HCT116 (cell line): ENCODE data around the gene ZNF784. TPM values are rescaled to one million over a fixed set of nuclear protein-coding genes. Genes with fewer than 3 reads are reported as not detected.

Experiments used
- ATAC-seq: fragments of 200-7000 bp; cut with Tn5 transposase; 2 replicates; pipeline ENCODE4 v1.9.1; 2020; ENCODE audit warnings: mild to moderate bottlenecking, moderate library complexity
- BruUV-seq: library from RNA; stranded (reverse); fragments of 400-500 nt; replicated peaks from 2 replicates; lab custom pipeline; 2021; lab: Mats Ljungman, UMichigan
- CTCF ChIA-PET: fragments of 300-600 bp; sonication (Branson Sonifier 250); formaldehyde crosslinking; loops from one replicate; lab custom pipeline; 2021; ENCODE audit warnings: antibody characterized with exemption; lab: Charles Lee
- POLR2A ChIA-PET: fragments of 300-600, 350-600 bp; sonication (Branson Sonifier 250); formaldehyde crosslinking; loops from one replicate; lab custom pipeline; 2021; ENCODE audit warnings: antibody characterized with exemption; lab: Charles Lee
- RAD21 ChIA-PET, 2 experiments: fragments of 300-600 bp; sonication (Branson Sonifier 250); formaldehyde crosslinking; loops; one replicate each; lab custom pipeline; 2023; ENCODE audit warnings: low total read pairs in 2 of 2; ENCODE audit not compliant: uncharacterized antibody in 2 of 2, unreplicated experiment in 2 of 2, low non-redundant PET in 1 of 2; lab: Charles Lee
- DNase-seq: peaks from one replicate; pipeline ENCODE4 v3.0.0-alpha.2; 2010; ENCODE audit warnings: low read depth, low spot score
- H2AFZ ChIP-seq: fragments of 200-600 bp; shearing (Covaris generic), sonication (generic); 2 replicates; pipeline ENCODE4 v1.6.1; 2017; ENCODE audit warnings: low read depth, mixed run types, mixed read lengths, antibody characterized with exemption, low read length; ENCODE audit not compliant: poor library complexity, severe bottlenecking
- H3K27ac ChIP-seq: 2 replicates; pipeline ENCODE4 v1.5.1; 2012; ENCODE audit warnings: low read depth, low read length
- H3K27me3 ChIP-seq: fragments of 200-600 bp; sonication (generic); 2 replicates; pipeline ENCODE4 v1.6.1; 2016; ENCODE audit warnings: mixed run types, low read length, mixed read lengths; ENCODE audit not compliant: insufficient read depth
- H3K36me3 ChIP-seq, 2 experiments: fragments of 200-500 bp in 1 of 2; fragments of 200-600 bp in 1 of 2; sonication (Bioruptor generic) in 1 of 2; sonication (generic) in 1 of 2; 2 replicates each; pipeline versions ENCODE4 v1.5.1 to v1.6.1; 2014 to 2016; ENCODE audit warnings: low read length in 2 of 2, inconsistent platforms in 1 of 2, mixed read lengths in 1 of 2, mixed run types in 1 of 2; ENCODE audit not compliant: insufficient read depth in 2 of 2, control insufficient read depth in 1 of 2
- H3K4me1 ChIP-seq, 2 experiments: fragments of 200-600 bp in 1 of 2; sonication (generic) in 1 of 2; 2 replicates each; pipeline versions ENCODE4 v1.5.1 to v1.6.1; 2012 to 2017; ENCODE audit warnings: low read length in 2 of 2, inconsistent platforms in 1 of 2, mild to moderate bottlenecking in 1 of 2, mixed read lengths in 1 of 2, mixed run types in 1 of 2, moderate library complexity in 1 of 2; ENCODE audit not compliant: insufficient read depth in 2 of 2, control insufficient read depth in 1 of 2
- H3K4me2 ChIP-seq: fragments of 200-600 bp; sonication (generic); 2 replicates; pipeline ENCODE4 v1.6.1; 2017; ENCODE audit warnings: mixed run types, low read length, mixed read lengths
- H3K4me3 ChIP-seq, 2 experiments: fragments of 200-600 bp in 1 of 2; sonication (generic) in 1 of 2; replicated peaks in 1 of 2; 2 replicates each; pipeline ENCODE4 v1.5.1; 2011 to 2016; ENCODE audit warnings: low read length in 2 of 2, control low read depth in 1 of 2, low read depth in 1 of 2, mild to moderate bottlenecking in 1 of 2, mixed read lengths in 1 of 2, mixed run types in 1 of 2
- H3K79me2 ChIP-seq: fragments of 200-600 bp; sonication (generic); 2 replicates; pipeline ENCODE4 v1.6.1; 2017; ENCODE audit warnings: mild to moderate bottlenecking, mixed run types, low read length, moderate library complexity, mixed read lengths; ENCODE audit not compliant: insufficient read depth
- H3K9ac ChIP-seq: fragments of 200-600 bp; sonication (generic); 2 replicates; pipeline ENCODE4 v1.6.1; 2016; ENCODE audit warnings: low read length, mixed read lengths
- H3K9me2 ChIP-seq: fragments of 200-600 bp; sonication (generic), shearing (Covaris generic); 2 replicates; pipeline ENCODE4 v1.6.1; 2017; ENCODE audit warnings: mixed run types, mild to moderate bottlenecking, moderate library complexity; ENCODE audit not compliant: insufficient read depth
- H3K9me3 ChIP-seq, 2 experiments: fragments of 200-500 bp in 1 of 2; fragments of 200-600 bp in 1 of 2; sonication (Bioruptor generic) in 1 of 2; sonication (generic) in 1 of 2; 2 replicates each; pipeline ENCODE4 v1.6.1; 2014 to 2017; ENCODE audit warnings: low read length in 2 of 2, mixed read lengths in 2 of 2, inconsistent platforms in 1 of 2, low read depth in 1 of 2, mild to moderate bottlenecking in 1 of 2, mixed run types in 1 of 2, moderate library complexity in 1 of 2; ENCODE audit not compliant: control insufficient read depth in 1 of 2, insufficient read depth in 1 of 2
- H4K20me1 ChIP-seq: fragments of 200-600 bp; sonication (generic), shearing (Covaris generic); 2 replicates; pipeline ENCODE4 v1.6.1; 2017; ENCODE audit warnings: mixed run types, mild to moderate bottlenecking, moderate library complexity; ENCODE audit not compliant: insufficient read depth
- CBX3 ChIP-seq: IDR thresholded peaks from 2 replicates; pipeline ENCODE4 v1.6.1; 2012; ENCODE audit warnings: low read depth
- CEBPB ChIP-seq: IDR thresholded peaks from 2 replicates; pipeline ENCODE4 v1.6.1; 2012; ENCODE audit warnings: low read depth
- EGR1 ChIP-seq: IDR thresholded peaks from 2 replicates; pipeline ENCODE4 v1.6.1; 2012; ENCODE audit warnings: low read depth
- ELF1 ChIP-seq: IDR thresholded peaks from 2 replicates; pipeline ENCODE4 v1.6.1; 2012; ENCODE audit warnings: low read depth, borderline replicate concordance
- EZH2 ChIP-seq: fragments of 200-600 bp; sonication (generic); IDR thresholded peaks from 2 replicates; pipeline ENCODE4 v1.6.1; 2017; ENCODE audit warnings: antibody characterized with exemption, mixed run types
- EZH2phosphoT487 ChIP-seq: fragments of 200-600 bp; IDR thresholded peaks from 2 replicates; pipeline ENCODE4 v1.6.1; 2018; ENCODE audit warnings: antibody characterized with exemption, borderline replicate concordance
- FOSL1 ChIP-seq: IDR thresholded peaks from 2 replicates; pipeline ENCODE4 v1.6.1; 2012; ENCODE audit warnings: low read depth
- JUND ChIP-seq: IDR thresholded peaks from 2 replicates; pipeline ENCODE4 v1.6.1; 2012
- POLR2A ChIP-seq: IDR thresholded peaks from 2 replicates; pipeline ENCODE4 v1.7.0; 2011; ENCODE audit warnings: borderline replicate concordance; ENCODE audit not compliant: insufficient read depth, insufficient read length; ENCODE audit errors: extremely low read depth
- RAD21 ChIP-seq: IDR thresholded peaks from 2 replicates; pipeline ENCODE4 v1.6.1; 2012; ENCODE audit warnings: low read depth, mild to moderate bottlenecking
- SIN3A ChIP-seq: IDR thresholded peaks from 2 replicates; pipeline ENCODE4 v1.6.1; 2012; ENCODE audit warnings: low read depth
- SP1 ChIP-seq: IDR thresholded peaks from 2 replicates; pipeline ENCODE4 v1.6.1; 2012; ENCODE audit warnings: low read depth
- TCF7L2 ChIP-seq: IDR thresholded peaks from 2 replicates; pipeline ENCODE4 v1.7.0; 2011; ENCODE audit warnings: borderline replicate concordance, inconsistent platforms; ENCODE audit not compliant: insufficient read depth, insufficient read length; ENCODE audit errors: extremely low read depth
- ZFX ChIP-seq: fragments of 450-650 bp; IDR thresholded peaks from 2 replicates; pipeline ENCODE4 v1.6.1; 2017
- ZNF274 ChIP-seq: fragments of 200-500 bp; sonication (Bioruptor generic); IDR thresholded peaks from 2 replicates; pipeline ENCODE4 v1.6.1; 2014; ENCODE audit warnings: mild to moderate bottlenecking, low read depth, low read length, inconsistent platforms
- intact Hi-C: fragments of 100-400 bp; cut with micrococcal nuclease; formaldehyde crosslinking; loops from 2 replicates; pipeline ENCODE4 v1.10.0; 2022
- total RNA-seq: library from RNA; stranded (reverse); gene quantifications from one replicate; pipeline ENCODE4 v1.2.1, GENCODE V29; 2021; ENCODE audit not compliant: unreplicated experiment
- TF ChIP-seq, protein P1 (sequence below): IDR thresholded peaks from 2 replicates; pipeline ENCODE4 v1.6.1; 2011; ENCODE audit warnings: mild to moderate bottlenecking, low read length, moderate library complexity; ENCODE audit not compliant: insufficient replicate concordance; ENCODE audit errors: extremely low read depth
- TF ChIP-seq, protein P2 (sequence below): IDR thresholded peaks from 2 replicates; pipeline ENCODE4 v1.6.1; 2012

ZNF784 gene
- total RNA-seq, 1 experiment from 2014 or later: 5.3 TPM

GRCh38 chr19:55578031-55578760 lies 46.2 kb downstream of the ZNF784 start:
- H3K4me2 ChIP-seq: no peak overlapping the region
- H3K36me3 ChIP-seq: no peaks in the 10 kb centered on the region; a peak in 2 of 4 replicates
- ATAC-seq: no peak
- H3K4me1 ChIP-seq: peaks cover 7 to 14% of the 10 kb centered on the region in 2 experiments; a peak in 3 of 4 replicates
- TF ChIP-seq POLR2A (no peak), ZNF274 (no peak), ZFX (no peak), TCF7L2 (no peak), ELF1 (no peak), EZH2phosphoT487 (no peak), FOSL1 (no peak), RAD21 (no peak), EZH2 (no peak), JUND (no peak), EGR1 (no peak), SP1 (no peak), CBX3 (no peak), SIN3A (no peak), CEBPB (no peak)
- TF ChIP-seq, protein P1, sequence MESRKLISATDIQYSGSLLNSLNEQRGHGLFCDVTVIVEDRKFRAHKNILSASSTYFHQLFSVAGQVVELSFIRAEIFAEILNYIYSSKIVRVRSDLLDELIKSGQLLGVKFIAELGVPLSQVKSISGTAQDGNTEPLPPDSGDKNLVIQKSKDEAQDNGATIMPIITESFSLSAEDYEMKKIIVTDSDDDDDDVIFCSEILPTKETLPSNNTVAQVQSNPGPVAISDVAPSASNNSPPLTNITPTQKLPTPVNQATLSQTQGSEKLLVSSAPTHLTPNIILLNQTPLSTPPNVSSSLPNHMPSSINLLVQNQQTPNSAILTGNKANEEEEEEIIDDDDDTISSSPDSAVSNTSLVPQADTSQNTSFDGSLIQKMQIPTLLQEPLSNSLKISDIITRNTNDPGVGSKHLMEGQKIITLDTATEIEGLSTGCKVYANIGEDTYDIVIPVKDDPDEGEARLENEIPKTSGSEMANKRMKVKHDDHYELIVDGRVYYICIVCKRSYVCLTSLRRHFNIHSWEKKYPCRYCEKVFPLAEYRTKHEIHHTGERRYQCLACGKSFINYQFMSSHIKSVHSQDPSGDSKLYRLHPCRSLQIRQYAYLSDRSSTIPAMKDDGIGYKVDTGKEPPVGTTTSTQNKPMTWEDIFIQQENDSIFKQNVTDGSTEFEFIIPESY: no peak
- TF ChIP-seq, protein P2, sequence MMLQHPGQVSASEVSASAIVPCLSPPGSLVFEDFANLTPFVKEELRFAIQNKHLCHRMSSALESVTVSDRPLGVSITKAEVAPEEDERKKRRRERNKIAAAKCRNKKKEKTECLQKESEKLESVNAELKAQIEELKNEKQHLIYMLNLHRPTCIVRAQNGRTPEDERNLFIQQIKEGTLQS: no peak
- no peaks in the 10 kb centered on the region for H3K9me2 ChIP-seq
- H3K79me2 ChIP-seq: peaks cover 16% of the 10 kb centered on the region
- H3K9me3 ChIP-seq: no peaks in the 10 kb centered on the region
- no peaks in the 10 kb centered on the region for H4K20me1 ChIP-seq
- RAD21 ChIA-PET: no interaction called here
- no peaks in the 10 kb centered on the region for H3K27me3 ChIP-seq
- no peak for DNase-seq
- H2AFZ ChIP-seq: no peak overlapping the region
- no peak overlapping the region for H3K9ac ChIP-seq
- no TSS peak for BruUV-seq
- H3K27ac ChIP-seq: no peak overlapping the region
- CTCF ChIA-PET: no interaction called here
- POLR2A ChIA-PET: no interaction called here
- intact Hi-C loops: no loop called here
- H3K4me3 ChIP-seq: no peak overlapping the region
